Measurements from ENCODE around the gene RLN1. TPM values are rescaled to one million over a fixed set of nuclear protein-coding genes. Genes with fewer than 3 reads are reported as not detected.

Gene RLN1
- total and polyA plus RNA-seq, 2 experiments from 2014 or later: 1.2 to 3.0 TPM

- Histone ChIP-seq H3K79me2 (replicated peaks; ENCODE audit: insufficient read depth) (no peaks in the 10 kb centered on the region), H3F3A (replicated peaks; ENCODE audit: low read depth) (no peaks in the 10 kb centered on the region), H3K4me2 (no peak overlapping the region), H3K9me2 (ENCODE audit: insufficient read depth) (0 out of 2 replicates have a peak, but pooled peaks cover 5% of the 10 kb centered on the region), H3K4me1 (ENCODE audit: insufficient read depth) (no peaks in the 10 kb centered on the region), H3K36me3 (ENCODE audit: insufficient read depth) (no peaks in the 10 kb centered on the region), H4K20me1 (replicated peaks; ENCODE audit: insufficient read depth) (no peaks in the 10 kb centered on the region), H3K27me3 (ENCODE audit: insufficient read depth) (no peaks in the 10 kb centered on the region), H2AFZ (no peak overlapping the region), H3K4me3 (no peak overlapping the region), H3K27ac (ENCODE audit: low read depth) (no peak overlapping the region)
- no peak overlapping the region for H3K4me3 Mint-ChIP-seq
- DNase-seq (ENCODE audit: low spot score) (no peak), ATAC-seq (no peak)
- H3K9me3 Mint-ChIP-seq: peaks cover 7% of the 10 kb centered on the region; the same call in 2 of the 3 replicates
- no peaks in the 10 kb centered on the region; the same call in 2 of the 3 replicates for H3K36me3 Mint-ChIP-seq (ENCODE audit: low read depth)
- peaks cover 2% of the 10 kb centered on the region for H3K27me3 Mint-ChIP-seq (ENCODE audit: insufficient read depth, low read depth, poor library complexity)
- H3K27ac Mint-ChIP-seq: no peak overlapping the region
- TF ChIP-seq EZH2phosphoT487 (IDR thresholded peaks at IDR 0.05; ENCODE audit: unreplicated experiment): no peak
- no peak for TF ChIP-seq REST (IDR thresholded peaks at IDR 0.05; ENCODE audit: unreplicated experiment)
- TF ChIP-seq EZH2 (IDR thresholded peaks at IDR 0.05; ENCODE audit: low read depth, unreplicated experiment): no peak
- no peak for TF ChIP-seq ETS1 (IDR thresholded peaks at IDR 0.05)
- TF ChIP-seq NANOG (IDR thresholded peaks at IDR 0.05; ENCODE audit: borderline replicate concordance): no peak
- no peak for TF ChIP-seq POLR2AphosphoS5 (IDR thresholded peaks at IDR 0.05; ENCODE audit: low read depth)
- no peak for TF ChIP-seq ZNF331 (CRISPR knock-in tag; IDR thresholded peaks at IDR 0.05; ENCODE audit: low read depth)
- TF ChIP-seq CTCF (conservative IDR thresholded peaks at IDR 0.05; ENCODE audit: low read depth in 2 of 2): no peak
- no peak for TF ChIP-seq ZNF462 (CRISPR knock-in tag; IDR thresholded peaks at IDR 0.05)
- TF ChIP-seq STAT1 (IDR thresholded peaks at IDR 0.05; ENCODE audit: unreplicated experiment): no peak
- no peaks in the 10 kb centered on the region for H3K4me1 Mint-ChIP-seq
Observed at GRCh38 chr9:5310851-5311250, 28.8 kb downstream of the RLN1 start.
